Measurements from ENCODE around the gene PLEKHA1.

- TF ChIP-seq, protein P1, sequence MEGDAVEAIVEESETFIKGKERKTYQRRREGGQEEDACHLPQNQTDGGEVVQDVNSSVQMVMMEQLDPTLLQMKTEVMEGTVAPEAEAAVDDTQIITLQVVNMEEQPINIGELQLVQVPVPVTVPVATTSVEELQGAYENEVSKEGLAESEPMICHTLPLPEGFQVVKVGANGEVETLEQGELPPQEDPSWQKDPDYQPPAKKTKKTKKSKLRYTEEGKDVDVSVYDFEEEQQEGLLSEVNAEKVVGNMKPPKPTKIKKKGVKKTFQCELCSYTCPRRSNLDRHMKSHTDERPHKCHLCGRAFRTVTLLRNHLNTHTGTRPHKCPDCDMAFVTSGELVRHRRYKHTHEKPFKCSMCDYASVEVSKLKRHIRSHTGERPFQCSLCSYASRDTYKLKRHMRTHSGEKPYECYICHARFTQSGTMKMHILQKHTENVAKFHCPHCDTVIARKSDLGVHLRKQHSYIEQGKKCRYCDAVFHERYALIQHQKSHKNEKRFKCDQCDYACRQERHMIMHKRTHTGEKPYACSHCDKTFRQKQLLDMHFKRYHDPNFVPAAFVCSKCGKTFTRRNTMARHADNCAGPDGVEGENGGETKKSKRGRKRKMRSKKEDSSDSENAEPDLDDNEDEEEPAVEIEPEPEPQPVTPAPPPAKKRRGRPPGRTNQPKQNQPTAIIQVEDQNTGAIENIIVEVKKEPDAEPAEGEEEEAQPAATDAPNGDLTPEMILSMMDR (IDR thresholded peaks at IDR 0.05), result no peak
- TF ChIP-seq ZFX (IDR thresholded peaks at IDR 0.05; ENCODE audit: borderline replicate concordance), result no peak
Measured at GRCh38 chr10:122354383-122354782, 20.1 kb upstream of the PLEKHA1 start.
